Measurements from ENCODE around the gene PDZK1IP1.

PDZK1IP1 gene

DNA sequence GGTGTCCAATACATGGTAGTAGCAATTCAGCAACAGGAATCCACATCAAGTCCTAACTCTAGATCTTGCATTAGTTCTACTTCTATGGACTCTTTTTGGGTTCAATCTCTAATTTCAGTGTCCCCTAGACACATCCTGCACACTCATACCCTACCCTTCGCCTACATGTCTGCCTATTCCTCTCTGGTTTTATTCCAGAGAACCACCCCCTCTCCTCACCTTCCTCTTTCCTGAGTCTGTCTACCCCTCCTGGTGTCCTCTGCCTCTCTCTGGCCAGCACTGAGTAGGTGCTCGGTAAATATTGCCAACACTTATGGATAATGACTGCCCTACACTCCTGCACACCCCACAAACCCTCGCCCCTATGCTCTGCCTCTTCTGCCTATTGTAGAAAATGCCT, 32.6 kb upstream of the PDZK1IP1 start:
- Histone ChIP-seq H3K27me3 (ENCODE audit: insufficient read depth, low read length) (peaks cover 86% of the 10 kb centered on the region), H3K36me3 (ENCODE audit: insufficient read depth, low read length) (no peaks in the 10 kb centered on the region), H3K79me2 (ENCODE audit: control insufficient read depth, insufficient read depth, low read length, unreplicated experiment) (no peaks in the 10 kb centered on the region), H3K4me1 (ENCODE audit: control insufficient read depth, insufficient read depth, low read length, unreplicated experiment) (no peaks in the 10 kb centered on the region), H3K4me3 (ENCODE audit: low read depth, low read length) (no peak overlapping the region), H3K27ac (ENCODE audit: low read depth, low read length) (no peak overlapping the region), H2AFZ (ENCODE audit: low read length, unreplicated experiment) (no peak overlapping the region)

DNA sequence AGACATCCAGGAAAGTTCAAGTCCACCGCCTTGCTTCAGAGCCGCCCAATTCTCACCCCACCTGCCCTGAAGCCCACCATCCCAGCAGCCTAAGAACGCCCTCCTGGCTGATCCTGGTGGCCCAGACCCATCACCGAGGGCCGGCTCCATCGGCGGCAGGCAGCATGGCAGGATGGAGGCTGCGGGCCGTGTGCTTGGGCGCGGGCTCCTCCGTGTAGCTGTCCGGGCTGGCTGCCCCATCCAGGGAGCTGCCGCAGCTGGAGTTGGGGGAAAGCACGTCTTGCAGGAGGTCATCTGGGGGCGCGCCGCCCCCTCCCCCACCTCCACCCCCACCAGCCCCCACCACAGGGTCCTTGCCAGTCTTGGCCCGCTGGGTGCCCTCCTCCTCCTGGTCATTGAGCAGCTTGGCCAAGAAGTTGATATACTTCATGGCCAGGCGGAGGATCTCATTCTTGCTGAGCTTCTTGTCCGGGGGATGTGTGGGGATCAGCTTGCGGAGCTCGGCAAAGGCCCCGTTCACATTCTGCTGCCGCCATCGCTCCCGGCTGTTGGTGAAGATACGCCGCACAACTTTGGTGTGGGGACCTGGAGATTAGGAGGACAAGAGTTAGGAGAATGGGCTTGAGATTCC, 29.9 kb upstream of the PDZK1IP1 start:
- H3K27me3 ChIP-seq (ENCODE audit: insufficient read depth, low read length): peaks cover 58% of the 10 kb centered on the region
- H3K36me3 ChIP-seq (ENCODE audit: insufficient read depth, low read length): no peaks in the 10 kb centered on the region
- no peak overlapping the region for H3K27ac ChIP-seq (ENCODE audit: low read depth, low read length)
- no peak overlapping the region for H3K4me3 ChIP-seq (ENCODE audit: low read depth, low read length)
- H3K4me1 ChIP-seq (ENCODE audit: control insufficient read depth, insufficient read depth, low read length, unreplicated experiment): no peaks in the 10 kb centered on the region
- H3K79me2 ChIP-seq (ENCODE audit: control insufficient read depth, insufficient read depth, low read length, unreplicated experiment): no peaks in the 10 kb centered on the region
- no peak overlapping the region for H2AFZ ChIP-seq (ENCODE audit: low read length, unreplicated experiment)

DNA sequence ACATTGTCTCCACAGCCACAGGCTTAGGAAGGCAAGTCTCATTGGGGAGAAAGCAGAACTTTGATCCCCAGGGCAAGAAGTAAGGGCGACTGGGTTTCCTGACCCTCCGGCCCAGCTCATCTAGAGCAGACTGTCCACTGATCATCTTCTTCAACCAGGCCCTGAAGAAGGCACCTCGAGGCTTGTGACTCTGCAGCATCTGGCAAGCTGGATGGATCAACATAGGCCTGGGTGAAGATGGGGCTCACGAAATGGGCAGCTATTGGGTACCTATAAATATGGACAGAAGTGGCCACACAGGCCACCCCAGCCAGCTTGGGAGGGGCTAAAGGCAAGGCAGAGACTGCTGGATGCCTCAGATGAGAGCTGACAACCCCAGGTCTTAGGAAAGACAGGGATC, 29.2 kb upstream of the PDZK1IP1 start:
- Histone ChIP-seq H3K4me3 (ENCODE audit: low read depth, low read length) (no peak overlapping the region), H3K27me3 (ENCODE audit: insufficient read depth, low read length) (peaks cover 51% of the 10 kb centered on the region), H3K27ac (ENCODE audit: low read depth, low read length) (no peak overlapping the region), H3K4me1 (ENCODE audit: control insufficient read depth, insufficient read depth, low read length, unreplicated experiment) (no peaks in the 10 kb centered on the region), H3K79me2 (ENCODE audit: control insufficient read depth, insufficient read depth, low read length, unreplicated experiment) (no peaks in the 10 kb centered on the region), H3K36me3 (ENCODE audit: insufficient read depth, low read length) (no peaks in the 10 kb centered on the region), H2AFZ (ENCODE audit: low read length, unreplicated experiment) (no peak overlapping the region)

DNA sequence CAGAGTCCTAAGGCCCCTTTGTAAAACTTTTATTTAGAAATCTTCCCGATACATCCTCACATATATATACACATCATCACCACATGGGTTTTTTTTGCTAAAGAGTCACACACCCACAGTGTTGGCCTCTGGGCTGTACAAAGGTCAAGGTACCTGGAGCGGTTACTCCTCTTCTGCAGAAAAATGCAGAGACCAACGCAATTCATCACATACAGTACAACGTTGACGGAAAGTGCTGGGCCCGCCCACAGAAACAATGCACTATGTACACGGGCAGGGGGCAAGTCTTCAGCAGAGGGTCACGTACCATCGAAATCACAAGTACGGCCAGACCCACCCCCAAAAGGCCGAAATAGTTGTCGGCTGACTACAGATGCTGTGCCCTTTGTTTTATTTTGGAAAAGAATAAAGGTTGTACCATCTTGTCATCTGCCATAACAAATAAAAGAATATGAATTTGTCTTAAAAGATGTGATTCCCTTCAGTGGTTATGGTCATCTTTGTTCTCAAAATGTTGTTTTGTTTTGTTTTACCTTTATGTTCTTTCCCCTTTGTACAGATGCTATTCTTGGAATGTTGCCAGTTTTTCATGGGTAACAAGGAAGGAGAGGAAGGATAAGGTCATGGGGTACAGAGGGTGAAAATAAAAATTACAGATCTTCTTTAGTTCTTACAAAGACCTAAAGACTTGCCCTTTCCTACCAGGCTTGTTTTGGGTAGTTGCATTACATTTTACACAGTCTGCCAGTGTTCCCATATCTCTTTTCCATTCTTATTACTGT, 26.6 kb upstream of the PDZK1IP1 start:
- peaks cover 26% of the 10 kb centered on the region for H3K27me3 ChIP-seq (ENCODE audit: insufficient read depth, low read length)
- no peak overlapping the region for H3K4me3 ChIP-seq (ENCODE audit: low read depth, low read length)
- H3K79me2 ChIP-seq (ENCODE audit: control insufficient read depth, insufficient read depth, low read length, unreplicated experiment): no peaks in the 10 kb centered on the region

DNA sequence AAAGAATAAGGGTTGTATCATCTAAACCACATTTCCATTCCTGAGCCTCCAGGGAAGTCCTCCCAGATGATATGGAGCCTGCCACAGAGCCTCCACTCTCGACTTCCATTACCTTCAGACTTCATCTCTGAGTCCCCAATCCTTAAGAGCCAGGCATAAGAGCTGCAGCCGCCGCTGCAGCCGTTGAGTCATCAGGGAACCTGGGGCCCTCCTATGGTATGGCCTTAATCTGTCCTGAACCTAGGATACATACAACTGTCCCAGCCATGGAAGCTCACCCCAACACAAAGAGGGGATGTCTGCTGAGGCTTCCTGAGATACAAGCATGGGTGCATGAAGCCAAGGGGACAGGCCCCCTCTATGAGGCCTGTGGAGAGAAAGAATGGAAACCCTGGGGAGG, 25.9 kb upstream of the PDZK1IP1 start:
- no peak overlapping the region for H3K27ac ChIP-seq (ENCODE audit: low read depth, low read length)
- H3K36me3 ChIP-seq (ENCODE audit: insufficient read depth, low read length): no peaks in the 10 kb centered on the region
- peaks cover 18% of the 10 kb centered on the region for H3K27me3 ChIP-seq (ENCODE audit: insufficient read depth, low read length)
- no peak overlapping the region for H3K4me3 ChIP-seq (ENCODE audit: low read depth, low read length)
- no peak overlapping the region for H2AFZ ChIP-seq (ENCODE audit: low read length, unreplicated experiment)
- no peaks in the 10 kb centered on the region for H3K4me1 ChIP-seq (ENCODE audit: control insufficient read depth, insufficient read depth, low read length, unreplicated experiment)
- no peaks in the 10 kb centered on the region for H3K79me2 ChIP-seq (ENCODE audit: control insufficient read depth, insufficient read depth, low read length, unreplicated experiment)

More for the DNA sequence above, 26.6 kb upstream of the PDZK1IP1 start:
- Histone ChIP-seq H2AFZ (ENCODE audit: low read length, unreplicated experiment) (no peak overlapping the region), H3K27ac (ENCODE audit: low read depth, low read length) (no peak overlapping the region), H3K4me1 (ENCODE audit: control insufficient read depth, insufficient read depth, low read length, unreplicated experiment) (no peaks in the 10 kb centered on the region), H3K36me3 (ENCODE audit: insufficient read depth, low read length) (no peaks in the 10 kb centered on the region)

DNA sequence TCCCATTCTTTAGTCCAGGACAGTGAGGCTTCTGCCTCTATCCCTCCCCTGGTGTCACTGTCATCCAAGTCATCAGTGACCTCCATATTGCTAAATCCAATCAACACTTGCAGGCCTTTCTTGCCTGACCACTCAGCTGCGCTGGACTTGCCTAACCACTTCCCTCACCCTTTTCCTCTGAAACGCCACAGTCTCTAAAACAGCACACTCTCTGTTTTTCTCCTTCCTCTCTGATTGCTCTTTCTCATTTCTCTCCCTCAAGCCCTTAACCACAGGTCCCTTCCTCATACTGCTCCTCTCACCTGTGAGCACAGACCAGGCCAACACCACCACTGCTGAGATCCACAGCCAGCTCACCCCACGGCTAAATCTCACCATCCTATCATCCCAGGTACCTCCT, 24.7 kb upstream of the PDZK1IP1 start:
- no peak overlapping the region for H3K27ac ChIP-seq (ENCODE audit: low read depth, low read length)
- H3K4me3 ChIP-seq (ENCODE audit: low read depth, low read length): no peak overlapping the region
- peaks cover 10% of the 10 kb centered on the region for H3K27me3 ChIP-seq (ENCODE audit: insufficient read depth, low read length)
- no peaks in the 10 kb centered on the region for H3K79me2 ChIP-seq (ENCODE audit: control insufficient read depth, insufficient read depth, low read length, unreplicated experiment)
- no peak overlapping the region for H2AFZ ChIP-seq (ENCODE audit: low read length, unreplicated experiment)
- H3K4me1 ChIP-seq (ENCODE audit: control insufficient read depth, insufficient read depth, low read length, unreplicated experiment): no peaks in the 10 kb centered on the region
- H3K36me3 ChIP-seq (ENCODE audit: insufficient read depth, low read length): no peaks in the 10 kb centered on the region

DNA sequence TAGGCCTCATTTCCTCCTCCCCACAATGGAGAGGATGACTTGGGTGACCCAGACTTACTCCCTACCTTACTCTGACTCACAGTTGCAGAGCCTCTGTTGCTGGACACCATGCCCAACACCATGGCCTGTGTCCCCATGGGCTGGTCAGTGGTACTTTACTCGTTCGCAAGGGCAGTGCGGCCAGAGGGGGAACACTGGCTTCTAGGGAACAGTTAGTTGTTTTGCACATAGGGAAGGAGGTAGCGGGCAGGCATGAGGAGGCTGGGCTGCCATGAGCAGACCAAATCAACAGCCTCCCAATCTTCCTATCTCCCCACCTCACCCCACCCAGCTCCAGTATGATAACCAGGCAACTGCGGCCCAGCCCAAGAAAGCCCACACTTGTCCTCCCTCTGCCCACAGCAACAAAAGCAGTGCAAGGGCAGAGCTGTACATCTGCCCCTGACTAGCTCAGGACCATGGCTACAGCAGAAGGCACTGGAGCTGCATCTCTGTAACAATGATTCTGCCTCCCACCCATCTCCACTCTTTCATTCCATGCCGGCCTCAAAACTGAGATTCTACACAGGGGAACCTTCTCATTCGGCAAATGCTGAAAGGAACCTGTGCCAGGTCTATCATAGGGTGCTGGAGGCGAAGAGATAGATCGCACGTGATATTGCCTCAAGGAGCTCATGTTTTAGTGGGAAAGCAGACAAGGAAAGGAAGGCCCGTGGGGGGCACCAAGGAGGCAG, 23.6 kb upstream of the PDZK1IP1 start:
- H3K79me2 ChIP-seq (ENCODE audit: control insufficient read depth, insufficient read depth, low read length, unreplicated experiment): no peaks in the 10 kb centered on the region
- no peak overlapping the region for H3K27ac ChIP-seq (ENCODE audit: low read depth, low read length)
- H3K4me3 ChIP-seq (ENCODE audit: low read depth, low read length): no peak overlapping the region
- H3K27me3 ChIP-seq (ENCODE audit: insufficient read depth, low read length): peaks cover 1% of the 10 kb centered on the region; the same call in 1 of the 2 replicates
- H3K4me1 ChIP-seq (ENCODE audit: control insufficient read depth, insufficient read depth, low read length, unreplicated experiment): peaks cover 4% of the 10 kb centered on the region
- no peak overlapping the region for H2AFZ ChIP-seq (ENCODE audit: low read length, unreplicated experiment)
- H3K36me3 ChIP-seq (ENCODE audit: insufficient read depth, low read length): no peaks in the 10 kb centered on the region

DNA sequence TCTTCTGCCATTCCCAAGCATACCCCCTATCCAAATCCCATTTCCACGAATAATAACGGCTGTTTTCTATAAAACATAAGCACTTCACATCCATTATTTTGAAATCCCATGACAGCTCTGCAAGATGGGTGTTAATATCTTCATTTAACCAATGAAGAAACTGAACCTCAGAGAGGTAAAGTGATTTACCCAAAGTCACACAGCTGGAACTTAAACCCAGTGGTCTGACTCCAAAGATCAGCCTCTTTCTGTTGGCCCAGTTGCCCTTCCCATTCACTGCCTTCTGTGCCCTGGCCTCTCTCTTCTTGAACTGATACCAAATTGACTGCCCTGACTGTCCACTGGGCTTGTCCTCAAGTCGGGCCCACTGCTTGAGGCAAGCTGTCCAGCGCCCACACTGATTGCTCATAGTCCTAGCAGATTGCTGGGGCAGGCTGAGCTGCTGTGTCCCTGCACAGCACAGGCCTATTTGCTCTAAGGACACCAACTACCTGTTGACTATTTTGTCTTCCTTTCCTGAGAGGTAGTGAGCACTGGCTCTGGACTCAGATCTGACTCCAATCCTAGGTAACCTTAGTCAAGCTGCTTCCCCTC, 22.9 kb upstream of the PDZK1IP1 start:
- no peak overlapping the region for H3K27ac ChIP-seq (ENCODE audit: low read depth, low read length)
- H3K36me3 ChIP-seq (ENCODE audit: insufficient read depth, low read length): no peaks in the 10 kb centered on the region
- no peaks in the 10 kb centered on the region for H3K79me2 ChIP-seq (ENCODE audit: control insufficient read depth, insufficient read depth, low read length, unreplicated experiment)
- peaks cover 10% of the 10 kb centered on the region for H3K4me1 ChIP-seq (ENCODE audit: control insufficient read depth, insufficient read depth, low read length, unreplicated experiment)
- H3K4me3 ChIP-seq (ENCODE audit: low read depth, low read length): no peak overlapping the region
- no peak overlapping the region for H2AFZ ChIP-seq (ENCODE audit: low read length, unreplicated experiment)
- H3K27me3 ChIP-seq (ENCODE audit: insufficient read depth, low read length): no peaks in the 10 kb centered on the region

DNA sequence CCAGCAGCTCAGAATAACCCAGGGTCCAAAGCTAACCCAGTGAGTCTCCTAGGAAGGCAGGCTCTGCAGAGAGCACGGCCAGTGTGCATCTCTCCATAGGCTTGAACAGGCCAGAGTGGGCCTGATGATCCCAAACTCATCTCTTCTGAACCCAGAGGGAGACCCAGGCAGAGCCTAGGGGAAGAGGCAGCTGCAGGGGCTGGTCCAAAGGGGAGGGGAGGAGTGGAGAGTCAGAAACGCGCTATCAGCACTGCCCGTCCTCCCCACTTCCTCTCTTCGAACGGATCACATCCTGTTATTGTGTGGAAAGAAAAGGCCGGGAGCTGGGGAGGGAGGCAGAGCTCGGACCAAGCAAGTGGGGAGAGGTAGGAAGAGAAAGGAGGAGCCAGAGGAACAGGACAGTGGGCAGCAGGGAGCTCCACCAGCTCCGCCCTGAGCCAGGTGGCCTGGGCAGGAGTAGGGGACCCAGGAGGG, 22.0 kb upstream of the PDZK1IP1 start:
- Histone ChIP-seq H2AFZ (ENCODE audit: low read length, unreplicated experiment) (no peak overlapping the region), H3K4me3 (ENCODE audit: low read depth, low read length) (no peak overlapping the region), H3K36me3 (ENCODE audit: insufficient read depth, low read length) (no peaks in the 10 kb centered on the region), H3K79me2 (ENCODE audit: control insufficient read depth, insufficient read depth, low read length, unreplicated experiment) (no peaks in the 10 kb centered on the region), H3K27me3 (ENCODE audit: insufficient read depth, low read length) (no peaks in the 10 kb centered on the region), H3K4me1 (ENCODE audit: control insufficient read depth, insufficient read depth, low read length, unreplicated experiment) (peaks cover 14% of the 10 kb centered on the region), H3K27ac (ENCODE audit: low read depth, low read length) (no peak overlapping the region)

DNA sequence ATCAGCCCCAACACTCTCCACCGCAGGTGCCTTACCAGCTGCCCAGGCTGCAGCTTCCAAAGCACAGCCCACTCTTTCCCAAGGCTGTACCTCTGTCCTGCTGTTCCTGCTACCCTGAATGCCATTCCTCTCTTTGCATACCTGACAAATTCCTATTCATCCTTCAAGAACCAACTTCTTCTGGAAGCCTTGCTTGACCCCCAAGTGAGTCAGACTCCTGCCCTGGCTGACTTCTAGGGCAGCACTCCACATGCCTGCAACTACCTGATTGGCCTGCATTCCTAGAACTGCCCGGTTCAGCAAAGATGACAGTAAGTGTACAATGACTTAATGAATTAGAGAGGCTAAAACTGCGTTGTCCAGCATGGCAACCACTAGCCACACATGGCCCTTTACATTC, 20.8 kb upstream of the PDZK1IP1 start:
- H3K27ac ChIP-seq (ENCODE audit: low read depth, low read length): no peak overlapping the region
- H3K79me2 ChIP-seq (ENCODE audit: control insufficient read depth, insufficient read depth, low read length, unreplicated experiment): no peaks in the 10 kb centered on the region
- H3K36me3 ChIP-seq (ENCODE audit: insufficient read depth, low read length): no peaks in the 10 kb centered on the region
- H3K4me1 ChIP-seq (ENCODE audit: control insufficient read depth, insufficient read depth, low read length, unreplicated experiment): peaks cover 14% of the 10 kb centered on the region
- no peak overlapping the region for H2AFZ ChIP-seq (ENCODE audit: low read length, unreplicated experiment)
- H3K4me3 ChIP-seq (ENCODE audit: low read depth, low read length): no peak overlapping the region
- H3K27me3 ChIP-seq (ENCODE audit: insufficient read depth, low read length): no peaks in the 10 kb centered on the region
